ENCODE results near the gene VGLL4.

VGLL4 gene

DNA sequence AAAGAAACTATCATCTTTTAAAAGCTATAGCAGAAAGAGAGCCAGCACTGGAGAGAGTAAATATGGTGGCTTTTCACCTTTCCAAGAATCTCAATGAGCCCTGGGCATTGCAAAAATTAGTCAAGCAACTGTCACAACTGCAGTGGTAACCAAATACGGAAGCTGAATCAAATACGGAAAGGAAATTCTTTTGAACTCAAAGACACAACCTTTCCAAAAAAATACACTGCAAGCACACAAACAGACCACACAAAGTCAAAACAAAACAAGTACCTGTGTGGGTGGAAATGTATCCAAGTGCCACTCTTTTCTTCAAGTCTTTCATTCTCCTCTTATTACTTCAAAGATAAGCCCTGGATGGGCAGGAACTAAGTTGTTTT is 17.6 kb downstream of the VGLL4 start:
- DNase-seq (ENCODE audit: low spot score) = no peak

DNA sequence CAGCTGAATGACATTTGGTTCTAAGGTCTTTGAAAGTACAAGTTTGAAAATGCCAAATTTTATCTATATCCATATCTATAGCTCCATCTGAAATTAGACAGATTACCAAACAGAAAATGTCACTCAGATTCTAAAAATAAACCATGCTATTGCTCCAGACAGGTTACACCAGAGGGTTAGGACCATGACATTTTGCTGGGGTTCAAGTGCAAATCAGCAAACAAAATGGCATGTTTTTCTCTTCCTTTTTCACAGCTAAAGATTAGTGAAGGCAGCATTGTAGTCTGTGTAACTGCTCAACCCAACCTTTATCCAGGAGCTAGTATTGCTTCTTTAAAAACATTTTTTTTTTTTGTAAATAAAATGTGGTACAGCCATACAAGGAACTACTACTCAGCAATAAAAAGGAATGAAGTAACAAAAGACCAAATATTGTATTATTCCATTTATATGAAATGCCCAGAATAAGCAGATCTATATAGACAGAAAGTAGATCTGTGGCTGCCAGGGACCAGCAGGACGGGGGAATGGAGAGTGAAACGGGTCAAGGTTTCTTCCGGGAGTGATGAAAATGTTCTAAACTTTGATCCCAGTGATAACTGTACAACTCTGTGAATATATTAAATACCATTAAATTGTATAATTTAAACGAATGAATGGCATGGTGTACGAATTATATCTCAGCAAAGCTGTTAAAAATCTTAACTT is 18.2 kb downstream of the VGLL4 start:
- no peak for DNase-seq (ENCODE audit: low spot score)

DNA sequence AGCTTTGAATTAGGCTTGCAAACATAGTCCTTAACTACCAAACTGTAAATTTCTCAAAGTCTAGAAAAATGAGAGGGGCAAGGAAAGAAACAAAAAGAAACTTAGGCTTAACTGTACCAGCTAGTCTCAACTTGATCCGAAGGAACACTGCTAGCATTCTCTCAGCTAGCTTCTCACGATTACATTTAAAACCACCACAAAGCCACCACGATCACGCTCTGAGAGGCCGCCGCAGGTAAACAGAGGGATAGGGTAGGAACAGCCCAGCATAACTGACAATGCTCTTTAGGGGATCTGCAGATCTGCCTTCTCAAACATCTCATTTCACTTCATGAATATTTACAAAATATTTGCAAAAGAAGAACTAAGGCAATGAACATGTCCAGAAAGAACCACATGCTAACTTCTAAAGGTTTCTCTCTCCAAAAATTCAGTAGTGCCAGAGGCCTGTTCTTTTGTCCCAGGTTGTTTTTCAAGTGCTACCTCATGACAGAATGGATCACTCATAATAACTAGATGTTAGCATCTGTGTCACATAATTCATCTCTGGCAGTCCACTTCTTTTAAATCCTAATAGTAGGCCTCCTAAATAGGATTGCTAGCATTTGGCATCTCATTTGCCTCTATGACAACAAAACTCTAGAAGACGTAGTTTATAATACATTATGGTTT is 18.9 kb downstream of the VGLL4 start:
- no peak for DNase-seq (ENCODE audit: low spot score)

DNA sequence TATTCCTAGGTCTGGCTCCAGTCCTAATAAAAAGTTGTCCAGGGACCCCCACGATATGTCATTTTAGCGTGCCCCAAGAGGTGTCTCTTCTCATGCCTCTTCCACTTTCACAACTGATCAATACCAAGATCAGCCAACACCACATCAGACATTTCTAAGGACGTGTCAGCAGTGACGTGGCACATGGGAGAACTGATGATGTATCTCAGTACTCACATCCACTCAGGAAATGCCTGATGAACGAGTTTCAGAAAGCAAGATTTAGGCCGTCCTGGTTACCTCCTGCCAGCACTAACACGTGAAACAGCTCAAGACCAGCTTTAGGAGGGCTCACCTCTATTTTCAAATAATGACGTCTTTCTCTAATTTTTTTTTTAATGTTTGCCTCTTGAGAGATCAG is 19.6 kb downstream of the VGLL4 start:
- no peak for DNase-seq (ENCODE audit: low spot score)

DNA sequence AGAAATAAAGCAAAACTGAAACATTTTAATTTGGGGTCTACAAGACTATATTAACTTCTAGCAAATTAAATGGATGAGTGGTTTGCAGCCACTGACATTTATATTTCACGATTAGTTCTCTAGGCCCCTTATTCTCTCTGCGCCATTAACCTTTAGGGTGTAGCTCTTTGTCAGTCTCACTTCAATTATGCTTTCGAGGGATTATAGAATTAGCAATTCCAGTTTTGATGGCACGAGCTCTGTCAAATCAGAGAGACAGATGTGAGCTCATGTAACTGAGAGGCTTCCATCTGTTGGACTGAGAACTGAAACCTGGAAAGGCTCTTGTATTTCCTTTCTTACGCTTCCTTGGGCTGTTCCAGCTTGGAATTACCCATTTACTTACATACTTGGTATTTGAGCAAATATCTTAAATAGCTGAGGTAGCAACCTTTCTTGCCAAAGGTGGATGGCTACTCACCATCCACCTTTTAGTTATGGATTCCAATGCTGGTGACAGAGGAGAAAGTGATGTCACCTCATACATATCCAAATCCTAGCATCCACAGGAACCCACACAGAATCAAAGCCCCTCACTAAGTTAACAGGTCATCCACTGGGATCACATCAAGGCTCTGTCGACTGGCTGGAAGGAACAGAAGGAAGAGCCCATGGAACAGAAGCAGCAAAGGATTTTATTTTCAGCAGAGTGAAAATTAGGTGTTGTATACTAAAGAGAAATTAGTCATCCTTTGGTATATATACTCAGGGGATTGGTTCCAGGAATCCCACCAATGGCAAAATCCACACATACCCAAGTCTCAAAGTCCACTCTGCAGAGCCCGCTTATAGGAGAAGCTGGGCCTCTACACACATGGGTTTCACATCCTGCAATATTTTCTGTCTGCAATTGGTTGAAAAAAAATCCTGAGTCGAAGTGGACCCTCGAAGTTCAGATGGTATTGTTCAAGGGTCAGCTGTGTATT is 20.8 kb downstream of the VGLL4 start:
- no peak for DNase-seq (ENCODE audit: low spot score)

DNA sequence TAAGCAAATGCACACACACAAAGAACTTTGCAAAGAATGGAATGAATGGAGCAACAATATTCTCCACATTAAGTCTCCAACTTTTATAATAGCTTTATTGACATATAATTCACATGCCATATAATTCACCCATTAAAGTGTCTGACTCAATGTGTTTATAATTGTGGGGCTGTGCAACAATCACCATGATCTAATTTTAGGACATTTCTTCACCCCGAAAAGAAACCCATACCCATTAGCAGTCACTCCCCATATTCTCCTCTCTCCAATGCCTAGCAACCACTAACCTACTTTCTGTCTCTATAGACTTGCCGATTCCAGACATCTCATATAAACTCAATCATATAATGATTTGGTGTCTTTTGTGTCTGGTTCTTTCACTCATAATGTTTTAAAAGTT is 22.6 kb downstream of the VGLL4 start:
- DNase-seq (ENCODE audit: low spot score) = no peak

DNA sequence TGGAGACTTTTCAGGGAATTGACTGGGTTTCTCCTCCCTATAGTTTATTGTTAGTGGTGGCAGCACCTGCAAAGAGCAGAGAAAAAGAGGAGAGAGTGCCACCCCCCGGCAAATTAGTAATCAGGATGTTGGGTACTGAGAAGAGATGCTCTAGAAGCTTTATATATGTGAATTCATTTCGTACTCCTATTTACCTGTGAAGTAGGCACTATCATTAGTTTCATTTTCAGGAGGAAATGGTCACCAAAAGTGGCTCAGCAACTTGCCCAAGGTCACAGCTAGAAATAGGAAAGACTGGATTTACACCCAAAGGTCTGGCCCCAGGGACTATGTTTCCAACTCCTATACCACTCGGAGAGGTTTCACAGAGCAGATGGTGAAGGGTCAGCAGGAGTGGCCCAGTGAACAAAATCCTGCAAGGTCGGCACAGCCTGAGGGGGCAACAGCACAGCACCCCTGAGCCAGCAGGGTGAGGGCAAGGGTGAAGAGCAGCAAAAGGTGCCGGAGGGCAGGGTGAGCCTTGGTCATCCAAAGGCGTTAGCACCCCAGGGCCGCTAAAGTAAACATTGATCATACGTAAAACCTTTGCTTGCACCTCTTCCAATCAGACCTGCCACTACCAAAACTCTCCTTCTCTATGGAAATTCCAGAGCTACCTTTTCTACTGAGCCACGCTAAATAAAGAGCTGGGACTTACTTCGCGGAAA is 23.6 kb downstream of the VGLL4 start:
- DNase-seq (ENCODE audit: low spot score) = no peak

DNA sequence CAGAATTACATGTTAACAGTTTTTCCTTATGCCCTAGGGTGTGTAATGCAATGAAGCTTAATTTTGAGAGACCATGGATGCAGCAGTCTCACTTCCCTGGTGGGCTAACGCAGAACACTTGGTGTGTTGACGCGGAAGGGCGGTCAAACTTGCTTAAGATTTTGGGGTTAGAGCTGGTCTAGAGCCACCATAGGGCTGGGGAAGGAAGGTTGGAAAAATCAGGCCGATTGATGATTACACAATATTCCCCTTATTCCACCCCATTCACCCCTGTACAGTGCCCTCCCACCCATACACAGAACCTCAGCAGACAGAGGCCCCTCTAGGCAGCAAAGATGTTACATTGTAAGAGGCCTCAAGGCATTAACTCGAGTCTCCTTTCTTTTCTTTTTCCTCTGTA is 24.3 kb downstream of the VGLL4 start:
- no peak for DNase-seq (ENCODE audit: low spot score)

DNA sequence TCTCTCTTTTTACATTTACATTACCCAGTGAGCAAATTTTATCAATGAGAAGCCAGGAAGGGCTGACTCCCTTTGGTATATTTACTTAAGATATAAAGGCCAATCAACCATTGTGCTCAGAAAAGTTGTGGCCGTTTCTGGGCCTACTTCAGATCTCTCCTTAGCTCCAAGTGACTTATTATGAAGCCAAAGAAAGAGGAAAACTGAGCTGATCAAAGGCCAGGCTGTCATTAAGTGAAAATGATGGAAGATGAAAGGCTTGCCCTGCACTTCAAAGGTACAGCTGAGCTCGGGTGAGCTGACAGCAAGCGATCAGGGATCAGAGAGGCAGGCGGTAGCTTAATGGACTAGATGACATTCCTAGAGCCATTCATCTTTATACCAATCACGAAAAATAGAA is 24.8 kb downstream of the VGLL4 start:
- DNase-seq (ENCODE audit: low spot score) = no peak

DNA sequence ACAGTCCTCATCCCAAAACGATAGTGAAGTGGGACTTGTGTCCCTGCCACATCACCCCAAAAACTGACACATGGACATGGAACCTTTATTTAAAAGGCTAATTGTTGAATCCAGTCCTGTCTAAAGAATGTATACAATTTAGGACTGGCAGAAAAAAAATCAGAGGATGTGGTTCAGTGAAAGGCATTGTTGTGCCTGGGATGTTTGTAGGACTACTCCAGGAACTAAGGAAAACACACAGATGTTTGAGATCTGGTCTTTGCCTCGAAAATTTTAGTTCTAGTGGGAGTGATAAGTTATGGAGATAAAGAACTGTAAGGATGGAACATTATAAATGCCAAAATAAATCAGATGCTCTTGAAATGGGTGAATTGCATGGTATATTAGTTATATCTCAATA is 27.2 kb downstream of the VGLL4 start:
- DNase-seq (ENCODE audit: low spot score) = no peak

DNA sequence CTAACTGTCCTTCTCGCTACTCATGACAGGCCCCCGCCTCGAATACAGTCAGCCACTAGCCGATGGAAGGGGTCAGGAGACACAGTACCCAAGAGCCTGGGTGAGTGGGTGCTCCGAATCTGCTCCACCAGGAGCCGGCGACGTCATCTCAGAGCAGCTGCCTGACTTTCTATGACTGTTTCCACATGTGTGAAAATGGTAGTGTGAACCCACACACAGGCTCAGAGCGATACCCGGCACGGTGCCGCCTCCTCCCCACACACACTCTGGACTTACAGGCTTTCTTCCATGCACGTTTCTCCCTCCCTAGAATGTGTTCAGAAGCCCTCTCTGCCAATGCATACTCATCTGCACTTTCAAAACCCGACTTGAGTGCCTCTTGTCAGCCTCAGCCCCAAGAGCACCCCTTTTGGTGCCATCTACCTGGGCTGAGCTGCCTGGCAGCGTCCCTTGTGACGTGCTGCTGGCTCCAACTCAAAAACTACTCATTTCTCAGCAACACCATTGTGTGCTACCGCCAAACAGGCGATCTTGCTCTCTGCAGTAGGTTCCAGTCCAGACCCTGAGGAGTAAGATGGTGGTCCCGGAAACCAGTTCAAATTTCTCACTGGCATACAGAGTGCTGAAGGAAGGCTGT is 29.7 kb downstream of the VGLL4 start:
- no peak for DNase-seq (ENCODE audit: low spot score)

DNA sequence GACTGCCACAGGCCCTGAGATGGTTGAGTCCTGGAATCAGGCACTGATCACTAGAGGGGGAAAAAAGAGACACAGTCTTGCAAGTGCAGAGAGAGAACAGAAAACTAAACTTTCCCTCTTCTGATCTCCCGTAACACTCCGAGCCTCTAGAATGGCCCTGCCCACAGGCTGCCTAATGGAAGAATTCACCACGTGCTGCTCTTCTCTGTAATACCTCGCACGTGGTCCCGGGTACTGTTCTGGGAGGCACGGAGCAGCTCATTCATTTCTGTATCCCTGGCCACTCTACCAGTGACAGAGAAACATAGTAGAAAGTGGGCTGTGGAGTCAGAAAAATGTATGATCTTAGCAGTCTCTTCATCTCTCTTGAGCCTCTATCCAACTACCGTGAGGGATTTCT is 30.4 kb downstream of the VGLL4 start:
- no peak for DNase-seq (ENCODE audit: low spot score)

DNA sequence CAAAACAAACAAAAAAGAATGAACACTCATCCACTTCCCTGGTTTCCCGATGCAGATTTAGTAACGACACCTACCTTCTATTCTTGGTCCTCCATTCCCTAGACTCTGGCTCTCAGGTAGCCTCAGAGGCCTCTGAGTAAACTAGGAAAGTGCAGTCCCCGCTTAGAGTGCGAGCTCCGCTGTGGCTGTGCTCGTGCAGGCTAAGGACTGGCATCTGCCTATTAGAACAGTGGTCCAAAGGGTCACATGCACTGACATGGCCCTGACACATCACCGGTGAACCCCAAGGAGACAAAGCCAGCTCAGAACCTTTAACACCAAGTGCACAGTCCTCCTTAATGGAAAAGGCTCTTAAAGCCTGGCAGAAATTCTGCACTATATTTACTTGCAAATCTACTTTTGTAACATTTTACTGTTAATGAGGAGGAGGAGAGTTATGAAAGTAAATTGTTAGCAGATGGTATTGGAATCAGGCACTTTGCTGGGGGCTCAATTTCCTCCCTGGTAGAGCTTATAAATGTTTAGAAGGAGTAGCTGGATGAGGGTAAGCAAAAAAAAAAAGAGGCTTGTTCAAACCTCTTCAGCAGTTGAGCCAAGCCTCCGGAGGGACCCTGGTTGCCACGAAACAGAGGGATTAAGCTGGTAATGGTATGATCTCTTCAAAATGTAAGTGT is 31.1 kb downstream of the VGLL4 start:
- DNase-seq (ENCODE audit: low spot score) = no peak

DNA sequence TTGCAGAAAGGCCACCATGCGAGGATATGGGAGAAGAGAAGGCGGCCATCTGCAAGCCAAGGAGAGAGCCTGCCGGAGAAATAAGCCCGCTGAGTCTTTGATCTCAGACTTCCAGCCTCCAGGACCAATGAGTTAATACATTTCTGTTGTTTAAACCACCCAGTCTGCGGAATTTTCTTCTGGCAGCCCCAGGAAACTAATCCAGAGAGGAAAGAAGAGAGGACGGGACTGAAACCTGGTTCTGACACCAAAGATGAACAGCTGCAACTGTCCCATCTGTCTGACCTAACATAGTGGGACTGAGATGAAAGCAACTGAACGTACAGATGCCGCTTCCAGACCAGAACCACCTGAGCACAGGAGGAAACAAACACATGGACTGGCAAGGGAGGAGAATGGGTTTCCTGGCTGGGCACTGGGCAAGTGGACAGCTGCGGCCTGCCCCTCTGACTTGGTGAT is 32.3 kb downstream of the VGLL4 start:
- DNase-seq (ENCODE audit: low spot score) = no peak

DNA sequence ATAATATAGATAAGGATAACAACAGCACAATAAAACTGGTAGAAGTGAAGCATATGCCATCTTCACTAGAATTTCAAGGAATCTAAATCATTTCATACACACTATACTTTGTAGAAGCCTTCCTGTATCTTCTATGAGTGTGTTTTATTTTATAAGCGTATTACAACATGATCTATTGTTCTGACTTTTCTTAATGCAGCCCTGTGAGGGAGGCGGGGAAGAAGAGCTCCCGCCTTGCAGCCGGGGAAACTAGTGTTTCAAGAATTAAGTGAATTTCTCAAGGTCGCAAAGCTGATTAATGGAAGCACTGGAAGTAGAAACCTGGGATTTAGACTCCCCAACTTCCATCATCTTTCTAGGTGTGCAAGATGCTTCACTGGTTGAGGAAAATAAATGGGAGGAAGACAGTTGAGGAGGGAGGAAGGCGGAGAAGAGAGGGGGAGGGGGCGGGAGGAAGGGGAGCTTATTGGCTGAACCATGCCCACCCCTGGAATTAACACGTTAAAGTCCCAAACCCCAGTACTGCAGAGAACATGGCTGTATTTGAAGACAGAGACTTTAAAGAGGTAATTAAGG is 32.9 kb downstream of the VGLL4 start:
- DNase-seq (ENCODE audit: low spot score) = no peak

DNA sequence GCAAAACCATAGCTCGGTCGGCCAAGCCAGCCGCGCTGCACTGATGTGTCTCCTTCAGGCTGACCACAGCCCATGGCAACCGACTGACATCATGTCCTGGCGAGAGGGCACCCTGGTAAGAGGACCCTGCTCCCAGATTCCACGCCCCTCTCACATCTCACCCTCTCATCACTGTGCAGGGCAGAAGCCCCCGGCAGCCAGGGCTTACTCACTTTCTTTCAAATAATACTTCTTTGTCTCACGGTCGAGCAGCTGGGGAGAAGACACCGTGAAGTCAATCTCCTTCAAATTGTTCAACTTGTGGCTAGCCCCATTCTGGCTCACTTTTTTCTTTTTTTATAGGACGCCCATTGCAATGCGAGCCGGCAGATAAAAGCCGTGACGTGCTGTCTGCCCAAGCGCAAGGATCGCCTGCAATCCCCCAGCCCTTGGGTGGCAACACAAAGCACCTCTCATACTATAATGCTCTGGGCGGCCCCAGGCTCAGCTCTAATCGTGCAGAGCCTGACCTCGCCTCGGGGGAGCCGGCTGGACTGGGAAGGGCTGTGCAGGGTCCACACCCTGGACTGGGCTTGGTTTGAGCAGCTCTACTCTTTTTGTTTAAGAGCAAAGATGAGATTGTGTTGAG is 33.6 kb downstream of the VGLL4 start:
- no peak for DNase-seq (ENCODE audit: low spot score)

DNA sequence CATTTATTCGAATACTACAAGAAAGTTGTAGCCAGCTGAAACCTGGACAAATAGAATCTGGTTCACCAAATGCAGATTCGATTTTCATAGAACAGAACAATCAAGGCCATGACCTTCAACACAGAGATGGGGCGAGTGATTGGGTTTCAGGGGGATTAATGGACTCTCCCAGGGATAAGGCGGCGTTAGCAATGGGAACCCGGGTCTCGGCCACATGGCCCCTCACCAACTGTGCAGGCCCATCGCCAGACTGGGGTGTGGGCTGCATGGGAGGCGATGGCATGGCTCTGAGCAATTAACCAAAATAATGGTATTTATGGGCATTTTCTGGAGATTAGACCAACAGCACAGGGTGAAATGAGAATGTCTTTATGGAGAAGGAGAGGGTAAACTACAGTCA is 34.2 kb downstream of the VGLL4 start:
- no peak for DNase-seq (ENCODE audit: low spot score)

DNA sequence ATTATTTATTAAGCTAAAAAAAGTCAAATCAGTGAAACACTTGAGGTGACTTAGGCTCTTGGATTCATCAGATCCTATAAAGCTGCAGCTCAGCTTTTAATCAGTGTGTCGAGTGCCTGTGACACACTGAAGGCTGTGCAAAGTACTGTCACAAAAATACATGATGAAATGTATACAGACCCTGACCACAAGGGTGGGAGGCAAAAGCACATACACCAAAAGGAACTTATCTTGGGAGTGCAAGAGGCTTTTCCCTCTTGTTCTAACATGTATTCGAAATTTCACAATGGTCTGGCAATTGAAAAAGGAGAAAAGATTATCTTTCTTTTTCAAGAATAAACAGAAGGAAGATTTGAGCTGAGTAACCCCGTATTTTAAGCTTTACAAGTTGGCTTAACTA is 35.9 kb downstream of the VGLL4 start:
- no peak for DNase-seq (ENCODE audit: low spot score)

DNA sequence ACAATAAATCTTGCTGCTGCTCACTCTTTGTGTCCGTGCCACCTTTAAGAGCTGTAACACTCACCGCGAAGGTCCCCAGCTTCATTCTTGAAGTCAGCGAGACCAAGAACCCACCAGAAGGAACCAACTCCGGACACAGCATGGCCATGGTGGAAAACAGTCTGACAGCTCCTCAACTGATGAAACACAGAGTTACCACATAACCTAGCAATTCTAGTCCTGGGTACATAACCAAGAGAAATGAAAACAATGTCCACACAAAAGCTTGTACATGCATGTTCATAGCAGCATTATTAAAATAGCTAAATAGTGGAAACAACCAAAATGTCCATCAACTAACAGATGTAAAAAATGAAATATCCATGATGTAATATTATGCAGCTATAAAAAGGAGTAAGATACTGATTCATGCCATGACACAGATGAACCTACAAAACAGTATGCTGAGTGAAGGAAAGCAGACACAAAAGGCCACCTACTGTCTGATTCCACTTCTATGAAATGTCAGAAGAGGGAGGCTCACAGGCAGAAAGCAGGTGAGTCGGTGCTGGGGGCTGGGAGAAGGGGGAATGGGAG is 36.8 kb downstream of the VGLL4 start:
- DNase-seq (ENCODE audit: low spot score) = no peak

Measured in hepatic stellate cell (primary cell).